NCI-H524 treated with DMSO at 0.1 percent for 48 hours (cell line): Measurements from ENCODE around the gene FUT9.

Experiments used
- DNase-seq: peaks from one replicate; lab custom pipeline; 2025; lab: John Stamatoyannopoulos, UW

The FUT9 gene

DNA sequence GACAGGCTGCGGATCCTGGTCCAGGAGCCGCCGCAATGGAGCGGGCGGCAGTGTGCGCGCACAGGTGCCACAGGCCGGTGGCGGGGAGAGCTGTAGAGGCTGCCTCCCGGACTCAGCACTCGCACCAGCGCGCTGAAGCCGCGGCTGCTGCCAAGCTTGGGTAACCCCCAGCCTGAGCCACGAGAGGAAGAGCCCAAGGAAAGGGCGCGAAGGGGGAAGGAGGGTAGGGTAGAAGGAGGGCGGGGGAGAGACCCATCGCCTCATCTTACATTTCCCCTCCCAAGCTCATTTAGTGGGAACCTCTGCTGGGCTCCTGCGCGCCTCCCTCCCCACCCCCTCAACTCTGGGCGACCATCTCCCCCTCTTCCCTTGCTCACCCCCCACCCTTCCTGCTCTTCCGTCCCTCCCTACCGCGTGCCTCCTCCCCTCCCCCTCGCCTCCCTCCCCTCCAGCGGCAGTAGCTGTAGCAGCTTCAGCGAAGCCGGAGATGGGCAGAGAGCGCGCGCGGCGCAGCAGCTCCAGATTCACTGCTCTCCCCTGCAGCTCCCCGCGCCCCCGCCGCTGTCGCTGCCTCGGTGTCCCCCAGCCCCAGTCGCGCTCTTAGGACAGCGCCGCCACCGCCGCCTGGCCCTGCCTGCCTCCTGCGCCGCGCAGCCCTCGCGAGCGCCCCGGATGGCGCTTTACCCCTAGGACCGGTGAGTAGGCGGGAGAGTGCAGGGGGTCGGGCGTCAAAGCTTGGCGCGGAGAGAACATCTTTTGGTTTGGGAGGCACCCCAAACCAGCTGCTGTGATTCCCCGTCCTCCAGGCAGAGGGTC is at the start of gene FUT9:
FUT9 (plus strand) TSS at position 457 of the 816 bp plus-strand sequence. CDS start 187,182 bp downstream, outside the sequence.
- peak; percentile 47 for DNase-seq

DNA sequence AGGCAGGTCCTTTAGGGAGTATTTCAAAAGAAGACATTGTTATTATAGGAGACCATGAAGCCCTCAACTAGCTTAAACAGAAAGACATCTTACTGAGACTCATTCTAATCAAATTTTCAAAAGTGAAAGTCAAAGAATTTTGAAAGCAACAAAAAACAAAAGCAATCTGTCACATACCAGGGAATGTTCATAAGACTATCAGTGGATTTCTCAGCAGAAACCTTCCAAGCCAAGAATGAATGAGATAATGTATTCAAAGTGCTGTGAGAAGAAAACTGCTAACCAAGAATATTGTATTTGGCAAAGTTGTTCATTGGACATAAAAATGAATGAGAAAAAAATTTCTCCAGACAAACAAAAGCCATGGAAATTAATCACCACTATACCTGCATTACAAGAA is 48.2 kb upstream of the FUT9 start:
- no peak for DNase-seq

DNA sequence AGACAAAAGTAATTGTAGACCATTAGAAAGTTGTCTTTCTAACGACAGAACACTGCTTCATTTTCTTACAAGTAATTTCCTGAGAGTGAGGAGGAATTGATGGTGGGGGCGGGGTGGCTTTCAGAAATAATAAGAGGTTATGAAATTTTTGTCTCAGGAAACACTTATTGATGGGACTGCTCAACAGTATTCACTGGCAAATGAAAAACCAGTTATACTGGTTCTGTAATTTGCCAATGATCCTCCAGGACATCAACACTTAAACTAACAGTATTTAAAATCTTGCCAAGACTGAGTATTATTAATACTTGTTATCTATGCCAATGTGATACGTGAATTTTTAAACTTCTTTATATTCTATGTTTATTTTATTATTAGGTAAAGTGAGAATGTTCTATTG is 41.8 kb upstream of the FUT9 start:
- DNase-seq = no peak

DNA sequence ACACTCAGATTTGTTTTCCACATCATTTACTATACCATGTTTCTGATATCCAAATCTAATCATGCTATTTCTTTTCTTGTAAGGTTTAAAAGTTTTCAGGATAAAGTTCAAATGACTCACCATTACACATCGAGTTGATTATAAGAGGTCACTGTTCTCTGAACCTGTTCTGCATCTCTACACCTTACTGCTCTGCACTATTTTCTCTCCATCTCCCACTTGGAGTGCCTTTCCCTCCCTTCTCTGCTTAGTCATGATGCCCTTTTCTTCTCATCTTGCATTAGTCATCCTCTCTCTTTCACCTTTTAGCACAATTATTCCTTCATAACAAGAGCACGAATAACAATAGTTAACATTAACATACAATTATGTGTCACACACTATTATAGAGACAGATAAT is 37.5 kb upstream of the FUT9 start:
- no peak for DNase-seq

- DNase-seq = no peak
Measured at GRCh38 chr6:95991906-95992305, 23.9 kb upstream of the FUT9 start.

GRCh38 chr6:95994151-95994550 is 21.6 kb upstream of the FUT9 start:
- DNase-seq = no peak

DNA sequence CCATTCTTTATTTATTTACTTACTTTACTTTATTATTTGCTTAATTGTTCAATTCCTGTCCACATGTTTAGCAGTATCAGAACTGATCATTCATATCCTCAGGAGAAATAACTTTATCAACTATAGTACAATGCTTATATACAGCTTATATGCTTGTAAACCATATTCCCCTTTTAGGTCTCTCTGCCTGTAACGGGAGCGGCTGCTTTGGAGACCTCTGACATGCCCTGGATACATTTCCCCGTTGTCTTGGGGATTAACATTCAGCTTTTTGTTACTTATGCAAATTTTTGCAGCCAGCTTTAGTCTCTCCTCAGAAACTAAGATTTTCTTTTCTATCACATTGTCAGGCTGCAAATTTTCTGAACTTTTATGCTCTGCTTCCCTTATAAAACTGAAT is 17.6 kb upstream of the FUT9 start:
- DNase-seq = no peak

DNA sequence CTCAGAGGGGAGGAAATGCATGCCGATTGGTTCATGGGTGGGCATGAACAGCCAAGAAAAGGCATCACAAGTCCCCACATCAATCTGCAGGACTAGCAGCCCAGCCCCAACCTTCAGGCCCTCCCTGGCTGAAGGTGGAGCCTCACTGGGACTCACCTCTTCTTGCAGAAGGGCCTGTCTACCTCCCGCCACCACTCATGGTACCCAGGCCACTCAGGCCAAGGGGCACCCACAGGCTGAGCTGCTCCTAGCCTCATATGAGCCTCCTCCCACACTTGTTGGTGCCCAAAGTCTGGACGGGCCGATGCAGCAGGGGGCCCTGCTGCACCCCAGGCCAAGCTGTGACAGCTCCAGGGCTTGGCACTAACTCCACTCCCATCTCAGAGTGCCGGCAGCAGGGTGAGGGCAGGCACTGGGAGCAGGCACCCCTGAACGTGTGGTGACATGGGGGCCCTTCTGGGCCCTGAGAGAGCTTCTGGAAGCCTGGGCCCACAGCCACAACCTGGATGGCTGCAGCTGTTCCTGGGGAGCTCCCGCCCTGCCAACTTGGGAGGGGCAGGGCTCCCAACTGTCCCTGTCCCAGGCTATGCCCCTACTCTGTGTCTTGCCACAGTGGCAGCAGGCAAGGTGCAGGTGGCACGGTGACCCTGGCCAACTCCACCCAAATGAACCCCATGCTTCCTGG is 13.7 kb upstream of the FUT9 start:
- no peak for DNase-seq

- no peak for DNase-seq
Measured at GRCh38 chr6:96002576-96002910, 13.2 kb upstream of the FUT9 start.

GRCh38 chr6:96002912-96003311 is 12.9 kb upstream of the FUT9 start:
- no peak for DNase-seq

- DNase-seq = no peak
Measured at GRCh38 chr6:96007663-96008062, 8.1 kb upstream of the FUT9 start.

DNA sequence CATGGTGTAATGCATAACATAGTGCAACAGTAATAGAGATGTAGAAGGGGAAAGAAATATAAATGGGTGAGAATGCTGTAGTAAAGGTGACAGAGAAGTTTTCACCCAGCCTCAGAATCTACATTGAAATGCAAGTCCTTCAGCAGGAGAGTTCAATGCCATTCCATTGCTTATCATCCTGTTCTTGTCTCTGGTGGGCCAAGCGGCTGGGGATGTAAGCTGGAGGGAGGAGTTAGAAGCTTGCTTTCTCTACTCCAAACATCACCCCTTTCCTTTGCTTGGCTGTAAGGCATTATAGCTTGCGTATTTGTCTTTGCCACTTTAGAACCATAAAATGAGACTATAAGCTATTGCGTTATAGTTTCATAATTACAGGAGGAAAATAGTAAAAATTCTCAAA is 2.2 kb upstream of the FUT9 start:
- DNase-seq = no peak

DNA sequence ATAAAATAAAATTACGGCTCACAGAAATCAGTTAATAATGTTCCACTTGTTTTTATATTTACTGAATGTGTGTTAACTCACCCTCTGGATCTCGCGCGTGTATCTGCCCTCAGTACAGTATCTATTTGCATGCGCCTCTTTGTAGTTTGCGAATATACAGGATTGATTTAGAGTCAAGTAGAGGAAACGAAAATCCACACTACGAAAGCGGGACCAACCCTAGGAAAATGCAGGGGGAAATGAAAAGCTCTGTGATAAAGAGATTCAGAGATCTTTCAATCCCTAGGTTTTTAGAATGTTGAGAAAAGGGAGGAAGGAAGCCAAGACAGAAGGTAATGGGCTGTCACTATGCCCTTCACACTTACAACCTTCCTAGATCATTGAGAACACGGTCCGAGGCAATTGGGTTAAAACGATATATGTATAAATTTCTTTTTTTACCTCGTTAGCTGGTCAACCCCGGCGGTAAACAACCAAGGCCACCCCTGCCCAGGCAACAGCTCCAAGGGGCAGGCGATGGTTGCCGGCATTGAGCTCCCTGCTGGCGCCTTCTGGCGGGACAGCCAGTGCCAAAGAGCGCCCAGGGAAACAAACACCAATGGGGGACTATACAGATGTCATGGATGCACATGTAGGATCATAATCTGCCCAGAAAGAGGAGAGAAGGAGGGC is 792 bp upstream of the FUT9 start:
- peak; percentile 15 for DNase-seq

- no peak for DNase-seq
Measured at GRCh38 chr6:96016334-96017069, 728 bp downstream of the FUT9 start.

DNA sequence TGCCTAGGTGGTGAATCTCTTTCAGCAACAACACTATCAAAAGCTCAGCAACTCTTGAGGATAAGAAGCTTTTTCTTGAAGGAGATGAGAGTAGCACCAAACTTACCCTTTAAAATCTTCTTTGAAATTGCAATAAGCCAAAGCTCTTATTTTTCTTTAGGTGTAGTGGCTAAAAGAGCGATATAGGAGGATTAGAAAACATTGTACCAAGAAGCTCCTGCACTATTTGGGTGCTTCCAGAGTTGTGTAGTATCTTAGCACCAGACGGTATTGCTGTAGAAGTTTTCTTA is 1.2 kb downstream of the FUT9 start:
- no peak for DNase-seq

DNA sequence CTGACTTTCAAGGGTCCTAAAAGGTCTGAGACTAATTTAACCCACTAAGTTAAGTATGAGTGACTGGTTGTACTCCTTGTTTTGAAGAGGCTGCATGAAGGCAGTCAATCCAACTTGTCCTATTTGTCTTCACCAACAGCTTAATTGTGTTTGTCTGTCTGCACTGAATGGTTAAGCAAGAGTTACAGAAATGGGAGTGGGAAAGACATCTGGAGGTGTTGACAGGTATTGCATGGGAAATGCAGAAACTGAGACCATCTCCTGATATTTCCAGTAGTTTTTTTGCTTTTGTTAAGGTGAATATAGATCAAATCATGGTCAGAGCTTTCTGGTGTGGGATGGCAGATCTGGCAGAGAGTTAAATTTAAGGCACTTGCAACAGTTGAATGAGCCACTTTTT is 6.5 kb downstream of the FUT9 start:
- no peak for DNase-seq

DNA sequence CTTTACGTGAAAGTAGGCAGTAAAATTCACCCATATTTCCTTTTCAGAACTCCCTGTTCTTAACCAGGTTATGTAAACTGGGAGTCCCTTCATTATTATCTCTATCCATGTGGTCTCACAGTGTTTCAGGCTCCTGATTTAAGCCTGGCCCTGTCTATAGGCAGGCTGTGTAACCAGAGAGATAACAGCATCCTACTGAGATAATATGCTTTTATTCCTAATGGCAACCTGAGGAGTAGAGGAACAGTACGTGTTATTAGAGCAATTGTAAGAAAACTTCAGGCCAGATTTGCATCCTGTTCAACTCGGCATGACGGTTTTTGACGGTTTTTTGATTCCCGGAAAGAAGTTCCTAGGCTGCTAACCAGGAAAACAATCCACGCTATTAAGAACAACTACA is 16.9 kb downstream of the FUT9 start:
- DNase-seq = no peak

DNA sequence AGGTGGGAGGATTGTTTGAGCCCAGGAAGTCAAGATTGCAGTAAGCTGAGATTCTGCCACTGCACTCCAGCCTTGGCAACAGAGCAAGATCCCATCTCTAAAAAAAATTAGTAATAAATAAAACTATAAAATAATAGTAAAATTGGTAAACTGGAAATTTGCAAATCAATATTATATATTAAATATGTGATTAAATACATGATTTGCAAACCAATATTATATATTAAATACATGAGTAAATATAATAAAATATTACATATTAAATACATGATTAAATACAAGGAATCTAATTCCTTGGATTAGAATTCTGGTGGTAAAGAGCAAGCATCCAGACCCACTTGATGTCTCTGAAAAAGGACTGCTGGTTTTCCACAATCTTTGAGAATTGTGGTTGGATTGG is 35.8 kb downstream of the FUT9 start:
- DNase-seq = no peak

DNA sequence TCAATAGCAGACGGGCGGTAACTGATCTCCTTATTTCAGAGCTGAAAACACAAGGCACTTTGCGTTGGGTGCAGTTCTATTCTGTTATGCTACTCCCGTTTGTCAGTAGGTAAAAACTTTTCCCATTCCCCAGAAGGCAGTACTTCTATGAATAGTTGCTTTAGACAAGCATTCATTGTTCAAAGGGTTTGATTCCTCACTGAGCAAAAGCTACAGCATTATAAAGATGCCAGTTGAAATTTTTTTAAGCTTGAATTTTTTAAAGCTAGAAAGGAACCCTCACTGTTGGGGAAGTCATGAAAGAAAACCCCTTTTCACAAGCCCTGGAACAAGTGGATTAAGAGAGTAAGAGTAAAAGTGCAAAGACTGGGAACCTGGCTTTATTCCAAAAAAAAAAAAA is 42.3 kb downstream of the FUT9 start:
- no peak for DNase-seq

DNA sequence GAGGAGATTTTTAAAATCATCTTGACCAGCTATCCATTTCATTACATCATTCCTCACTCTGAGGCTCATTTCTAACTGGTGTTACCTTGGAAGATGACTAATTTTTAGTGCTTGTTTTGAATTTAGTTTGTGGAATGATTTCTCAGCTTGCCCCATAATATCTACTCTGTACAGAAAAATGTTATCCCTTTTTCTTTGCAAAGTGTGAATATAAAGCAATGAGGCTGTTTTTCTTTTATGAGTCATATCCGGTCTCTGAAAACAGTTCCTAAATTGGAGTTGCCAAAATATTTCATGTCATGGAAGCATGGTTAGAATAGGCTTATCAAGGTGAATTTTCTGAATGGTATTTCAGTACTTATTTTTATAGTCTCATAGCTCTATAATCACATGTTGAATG is 43.8 kb downstream of the FUT9 start:
- DNase-seq = no peak

GRCh38 chr6:96060249-96060648 is 44.5 kb downstream of the FUT9 start:
- DNase-seq = no peak

DNA sequence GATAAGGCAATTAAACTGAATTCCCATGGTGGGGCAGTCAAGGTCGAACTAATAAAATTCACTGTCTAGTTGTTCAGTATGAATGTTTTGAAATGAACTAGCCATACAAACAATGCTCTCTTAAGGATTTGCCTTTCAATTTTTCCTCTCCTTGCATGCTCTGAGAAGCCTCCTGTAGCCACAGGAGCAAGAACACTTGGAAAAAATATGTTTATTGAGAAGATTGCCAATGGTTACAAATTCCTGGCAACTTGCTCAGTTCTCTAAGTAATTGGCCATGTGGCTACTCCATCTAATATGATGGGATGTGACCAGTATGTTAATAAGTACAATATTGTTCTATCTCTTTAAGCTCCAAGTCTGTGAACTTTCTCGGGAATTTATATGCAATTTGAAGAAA is 49.4 kb downstream of the FUT9 start:
- no peak for DNase-seq

DNA sequence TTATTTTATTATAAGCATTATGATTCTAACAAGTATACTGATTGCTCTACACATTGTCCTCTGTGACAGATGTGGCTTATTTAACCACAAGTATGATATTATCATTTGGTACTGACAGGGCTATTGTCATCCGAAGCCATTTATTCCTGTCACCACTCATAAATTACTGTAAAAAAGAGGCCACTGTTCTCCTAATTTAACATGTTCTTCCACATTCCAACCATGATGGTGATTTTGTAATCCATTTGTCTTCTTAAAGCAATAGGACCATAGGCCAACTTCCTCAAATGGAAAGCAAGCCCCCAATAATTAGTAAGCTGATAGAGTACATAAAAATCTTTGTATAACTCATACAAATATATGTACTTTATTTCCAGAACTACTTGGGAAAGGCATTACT is 50.6 kb downstream of the FUT9 start:
- no peak for DNase-seq
